ELR (cell line): ENCODE data around the gene SMIM24.
A peak's percentile ranks its signal among the peaks of the same experiment; 100 is the strongest.

Experiments
- DNase-seq: peaks from one replicate; pipeline ENCODE4 v3.0.0-alpha.2; 2015; ENCODE audit warnings: low read depth

Gene SMIM24

DNA sequence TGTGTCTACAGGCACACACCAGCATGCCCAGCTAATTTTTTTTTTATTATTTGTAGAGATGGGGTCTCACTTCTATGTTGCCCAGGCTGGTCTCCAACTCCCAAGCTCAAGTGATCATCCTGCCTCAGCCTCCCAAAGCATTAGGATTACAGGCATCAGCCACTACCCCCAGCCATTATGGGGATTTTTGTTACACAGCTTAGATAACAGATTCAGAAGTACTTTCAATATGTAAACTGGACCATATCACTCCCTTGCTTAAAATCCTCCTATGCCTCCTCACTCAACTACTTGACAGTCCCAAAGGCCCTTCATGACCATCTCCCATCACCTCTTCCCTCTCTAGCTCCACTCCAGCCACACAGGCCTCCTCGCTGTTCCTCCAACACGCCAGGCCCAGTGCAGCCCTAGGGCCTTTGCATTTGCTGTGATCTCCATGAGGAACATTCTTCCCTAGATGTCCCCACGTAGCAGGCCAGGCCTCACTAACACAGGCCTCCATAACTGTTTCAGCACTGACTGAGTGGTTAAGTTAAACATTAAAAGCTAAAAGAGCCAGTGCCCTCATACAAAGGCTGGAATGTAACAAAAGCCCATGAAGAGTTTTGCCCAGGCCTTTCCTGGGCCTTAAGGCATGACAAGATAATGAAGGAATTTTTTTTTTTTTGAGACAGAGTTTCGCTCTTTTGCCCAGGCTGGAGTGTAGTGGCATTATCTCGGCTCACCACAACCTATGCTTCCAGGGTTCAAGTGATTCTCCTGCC, 17.6 kb upstream of the SMIM24 start:
- no peak for DNase-seq

DNA sequence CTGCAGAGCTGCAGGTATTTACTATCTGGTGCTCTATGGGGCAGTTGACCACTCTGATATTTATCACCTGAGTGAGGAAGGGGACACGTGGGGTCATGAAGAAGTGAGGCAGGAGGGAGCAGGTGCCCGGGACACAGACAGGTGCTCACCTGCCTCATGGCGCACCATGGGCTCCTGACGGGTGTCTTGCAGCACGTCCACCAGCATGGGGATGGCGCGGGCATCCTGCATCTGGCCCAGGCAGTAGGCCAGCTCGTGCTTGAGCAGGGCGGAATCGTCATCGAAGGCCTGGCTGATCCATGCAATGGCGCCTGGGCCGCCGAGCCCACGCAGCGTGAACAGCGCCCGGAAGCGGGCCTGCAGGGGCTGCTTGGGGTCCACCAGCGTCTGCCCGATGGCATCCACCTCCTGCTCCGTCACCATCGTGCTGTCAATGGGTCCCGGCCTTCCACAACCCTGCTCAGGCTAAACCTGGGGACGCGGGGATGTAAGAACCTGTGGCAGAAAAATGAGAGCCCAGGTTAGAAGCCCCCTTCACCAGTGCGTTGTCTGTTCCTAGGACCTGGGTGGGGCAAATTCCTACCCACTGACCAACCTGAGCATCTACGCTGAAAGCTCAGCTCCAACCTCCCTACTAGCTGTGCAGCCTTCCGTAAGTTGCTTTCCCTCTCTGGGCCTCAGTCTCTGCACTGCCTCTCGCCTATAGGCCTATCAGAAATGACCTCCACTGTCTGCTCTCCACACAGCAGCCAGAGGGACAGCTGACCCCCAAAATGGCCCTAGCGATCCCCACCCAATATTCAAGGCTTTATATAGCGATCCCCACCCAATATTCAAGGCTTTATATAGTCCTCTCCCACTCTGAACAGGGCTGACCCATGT, 16.3 kb upstream of the SMIM24 start:
- DNase-seq: no peak

DNA sequence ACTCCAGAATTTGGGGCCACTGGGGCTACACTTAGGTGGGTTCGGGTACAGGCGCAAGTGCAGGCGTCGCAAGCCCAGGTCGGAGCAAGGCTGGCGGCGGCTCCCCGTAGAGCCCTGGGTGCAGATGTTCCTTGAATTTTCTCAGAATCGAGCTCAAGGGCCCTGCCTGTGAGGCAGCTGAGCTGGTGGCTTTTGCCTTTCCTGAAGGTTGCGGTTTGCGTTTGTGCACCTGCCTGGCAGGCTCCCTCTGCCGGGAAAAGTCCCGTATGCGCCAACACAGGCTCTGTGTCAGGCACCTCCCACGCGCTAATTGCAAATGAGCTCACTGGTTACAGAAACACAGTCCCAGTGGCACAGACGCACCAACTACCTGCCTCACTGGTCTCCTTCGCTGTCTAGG, 14.2 kb upstream of the SMIM24 start:
- no peak for DNase-seq

DNA sequence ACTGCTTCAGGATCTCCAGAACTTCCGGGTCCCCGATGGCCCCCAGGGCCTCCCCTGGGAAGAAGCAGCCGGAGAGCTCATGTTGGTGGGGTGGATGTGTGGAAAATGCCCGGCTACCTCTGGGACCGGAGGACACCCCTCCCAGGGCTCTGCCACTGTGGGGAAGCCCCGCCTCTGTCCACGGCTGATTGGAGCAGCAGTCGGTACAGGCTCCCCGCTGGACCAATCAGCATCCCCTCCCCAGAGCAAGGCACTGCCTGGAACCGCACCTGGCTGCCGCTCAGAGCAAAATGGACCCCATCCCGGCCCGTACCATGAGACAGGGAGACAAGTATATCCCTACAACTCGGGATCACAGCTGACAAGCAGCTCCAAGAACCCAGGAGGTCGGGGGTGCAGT, 13.7 kb upstream of the SMIM24 start:
- DNase-seq: no peak

DNA sequence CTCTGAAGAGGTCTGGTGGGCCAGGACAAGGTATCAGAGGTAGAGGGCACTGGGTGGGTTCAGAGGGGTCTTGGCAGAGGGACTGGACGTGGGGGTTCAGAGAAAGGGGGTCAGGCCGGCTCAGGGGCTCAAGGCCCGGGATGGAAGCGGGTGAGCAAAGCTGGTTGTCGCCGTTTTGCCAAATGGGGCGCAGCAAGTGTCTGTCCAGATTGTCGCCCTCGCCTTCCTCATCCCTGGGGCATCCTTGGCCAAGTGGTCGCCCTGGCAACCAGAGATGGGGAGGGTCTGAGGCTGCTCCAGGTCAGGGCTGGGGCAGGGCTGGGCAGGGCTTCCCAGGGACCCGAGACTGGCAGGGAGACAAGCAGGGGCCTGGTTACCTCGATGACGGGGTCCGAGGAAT, 13.3 kb upstream of the SMIM24 start:
- no peak for DNase-seq

DNA sequence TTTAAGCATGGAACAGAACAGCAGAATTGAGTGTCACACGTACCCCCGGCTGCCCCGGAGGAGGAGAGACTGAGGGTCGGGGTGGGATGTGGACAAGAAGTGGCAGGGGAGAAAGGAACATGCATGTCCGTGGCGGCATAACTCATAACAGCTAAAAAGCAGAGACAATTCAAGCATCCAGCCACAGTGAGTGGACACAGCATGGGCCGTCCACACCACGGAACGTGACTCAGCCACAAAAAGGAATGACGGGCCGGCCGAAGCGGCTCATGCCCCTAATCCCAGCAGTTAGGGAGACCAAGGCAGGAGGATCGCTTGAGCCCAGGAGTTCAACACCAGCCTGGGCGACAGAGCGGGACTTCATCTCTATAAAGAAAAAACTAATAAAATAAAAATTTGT, 12.6 kb upstream of the SMIM24 start:
- DNase-seq: no peak

DNA sequence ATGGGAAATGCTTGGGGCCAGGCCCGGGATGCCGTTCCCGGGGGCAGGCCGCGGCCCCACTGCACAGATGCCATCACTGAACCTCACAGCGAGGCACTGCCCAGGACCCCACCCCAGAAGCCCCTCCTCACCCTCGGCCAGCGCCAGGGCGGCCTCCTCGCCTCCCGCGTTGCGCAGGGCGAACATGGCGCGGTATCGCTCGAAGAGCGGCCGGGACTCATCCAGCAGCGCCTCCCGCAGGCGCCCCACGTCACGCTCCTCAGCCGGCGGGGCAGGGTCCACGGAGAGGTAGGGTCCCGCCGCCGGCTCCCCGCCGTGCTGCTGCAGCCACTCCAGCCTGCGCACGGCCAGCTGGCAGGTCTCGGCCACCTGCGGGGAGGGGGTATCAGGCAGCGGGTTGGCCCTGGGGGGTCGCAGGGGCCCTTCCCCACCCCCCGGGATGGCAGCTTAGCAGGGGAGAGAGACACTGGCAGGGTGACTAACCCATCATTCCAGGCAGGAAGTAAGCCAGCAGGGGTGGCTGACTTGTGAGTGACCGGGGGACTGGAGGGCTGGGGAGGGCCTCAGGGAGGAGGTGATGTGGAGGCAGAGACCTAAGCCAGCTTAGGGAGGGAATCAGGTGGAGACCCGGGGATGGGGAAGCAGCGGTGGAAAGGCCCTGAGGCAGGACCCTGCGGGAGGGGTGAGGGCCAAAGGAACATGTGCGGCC, 12.0 kb upstream of the SMIM24 start:
- DNase-seq: no peak

DNA sequence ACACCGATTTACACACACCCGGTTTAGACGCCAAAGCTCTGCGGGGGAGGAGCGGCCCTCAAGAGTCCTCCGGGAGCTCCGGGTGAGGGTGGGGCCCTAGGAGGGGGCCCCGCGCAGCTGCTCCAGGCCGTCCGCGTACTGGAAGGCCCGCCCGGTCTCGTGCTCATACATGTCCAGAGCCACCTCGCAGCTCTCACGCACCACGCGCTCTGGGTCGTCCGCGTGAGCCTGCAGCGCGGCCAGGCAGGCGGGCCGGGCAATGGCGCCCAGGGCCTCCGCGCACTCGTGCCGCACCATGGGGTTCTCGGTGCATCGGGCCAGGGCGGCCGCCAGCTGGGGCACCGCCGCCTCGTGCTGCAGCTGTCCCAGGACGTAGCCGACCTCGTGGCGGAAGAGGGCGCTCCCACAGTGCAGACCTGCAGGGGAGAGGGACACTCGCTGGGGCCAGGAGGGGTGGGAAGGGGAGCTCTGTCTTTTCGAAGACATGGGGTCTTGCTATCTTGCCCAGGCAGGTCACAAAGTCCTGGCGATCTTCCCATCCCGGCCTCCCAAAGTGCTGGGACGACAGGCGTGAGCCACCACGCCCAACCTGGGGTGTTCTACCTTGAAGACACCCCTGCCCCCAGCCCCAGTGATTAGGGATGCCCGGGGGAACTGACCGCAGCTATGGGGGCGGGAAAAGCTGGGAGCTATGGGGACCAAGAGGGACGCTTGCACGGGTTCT, 11.2 kb upstream of the SMIM24 start:
- no peak for DNase-seq

DNA sequence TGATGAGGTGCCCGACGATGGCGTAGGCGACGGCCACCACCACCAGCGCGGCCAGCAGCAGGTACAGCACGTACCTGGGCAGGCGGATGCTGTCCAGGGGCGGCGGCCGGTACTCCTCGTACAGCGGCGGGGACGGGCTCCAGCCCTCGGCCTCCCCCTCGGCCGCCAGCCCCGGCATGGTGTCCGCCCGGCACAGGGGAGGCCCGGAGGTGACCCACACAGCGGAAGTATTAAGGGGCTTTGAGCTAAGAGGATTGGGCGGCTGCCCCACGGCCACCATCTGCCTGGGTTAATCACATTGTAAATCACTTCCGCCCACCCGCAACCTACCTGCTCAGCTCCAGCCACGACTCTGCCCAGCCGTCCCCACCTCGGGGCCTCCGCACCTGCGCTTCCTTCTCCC, 2.9 kb upstream of the SMIM24 start, which contains the start of gene SMIM44:
SMIM44 (minus strand) TSS at position 216 of the 403 bp plus-strand sequence; CDS start at position 178, 38 bp downstream.
- no peak for DNase-seq

DNA sequence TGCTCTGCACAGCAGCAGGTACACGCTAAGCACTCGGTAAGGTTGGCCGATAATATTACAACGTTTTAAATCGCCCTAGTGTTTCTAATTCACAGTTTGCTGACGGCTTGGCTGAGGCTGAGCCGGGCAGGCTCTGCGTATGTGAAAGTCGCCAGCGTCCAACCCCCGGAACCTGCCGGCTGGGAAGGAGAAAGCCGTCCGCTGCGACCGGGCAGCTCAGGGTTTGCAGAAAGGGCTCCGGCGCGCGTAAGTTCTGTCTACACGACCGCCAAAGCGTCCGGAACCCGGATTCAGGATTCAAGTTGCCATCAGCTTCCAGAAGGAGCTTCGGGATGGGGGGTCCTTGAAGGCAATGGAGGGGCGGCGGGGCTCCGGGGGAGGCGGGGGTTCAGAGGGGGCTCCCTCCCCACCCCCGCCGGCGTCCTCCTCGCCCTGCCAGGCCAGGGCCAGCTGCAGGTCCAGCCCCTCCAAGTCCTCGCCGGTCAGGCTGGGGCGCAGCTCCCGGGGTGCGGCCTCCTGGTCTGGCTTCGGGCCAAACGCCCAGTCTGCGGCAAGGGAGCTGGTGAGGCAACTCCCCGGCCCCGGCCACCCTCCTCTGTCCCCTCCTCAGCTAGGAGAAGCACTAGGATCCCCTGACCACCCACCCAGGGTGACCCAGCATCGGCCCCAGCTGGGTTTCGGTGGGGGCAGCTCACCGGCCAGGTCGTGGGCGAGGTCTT, 2.3 kb upstream of the SMIM24 start:
- no peak for DNase-seq

DNA sequence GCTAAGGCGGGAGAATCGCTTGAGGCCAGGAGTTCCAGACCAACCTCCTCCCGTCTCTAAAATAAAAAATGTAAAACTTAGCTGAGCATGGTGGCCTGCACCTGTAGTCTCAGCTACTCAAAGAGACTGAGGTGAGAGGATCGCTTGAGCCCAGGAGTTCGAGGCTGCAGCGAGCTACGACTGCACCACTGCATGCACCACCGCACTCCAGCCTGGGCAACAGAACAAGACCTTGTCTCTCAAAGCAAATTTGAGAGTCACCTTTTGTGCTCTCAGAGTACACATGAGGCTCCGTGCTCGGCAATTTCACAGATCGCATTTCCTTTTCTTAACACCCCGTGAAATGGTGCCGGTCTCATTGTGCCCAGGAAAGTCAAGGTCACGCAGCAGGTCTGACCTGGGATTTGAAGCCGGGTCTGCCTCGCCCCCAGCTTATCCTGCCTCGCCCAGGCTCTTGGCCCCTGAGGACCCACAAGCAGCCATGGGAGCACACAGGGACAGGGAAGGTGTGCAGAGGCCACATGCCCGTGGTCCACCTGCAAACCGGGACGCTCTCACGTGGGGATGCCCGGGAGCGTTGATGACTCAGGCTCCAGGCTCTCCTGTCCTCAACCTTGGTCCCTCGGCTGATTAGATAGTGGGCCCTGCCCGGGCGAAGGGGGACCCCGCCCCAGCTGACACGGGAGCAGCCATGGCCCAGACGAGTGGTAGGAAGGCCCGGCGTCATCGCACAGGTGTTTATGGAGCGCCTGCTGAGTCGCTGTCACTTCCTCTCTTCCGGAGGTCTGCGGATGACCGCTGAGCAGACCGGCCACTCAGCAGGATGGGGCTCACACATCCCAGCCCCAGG, 1.1 kb upstream of the SMIM24 start:
- no peak for DNase-seq

DNA sequence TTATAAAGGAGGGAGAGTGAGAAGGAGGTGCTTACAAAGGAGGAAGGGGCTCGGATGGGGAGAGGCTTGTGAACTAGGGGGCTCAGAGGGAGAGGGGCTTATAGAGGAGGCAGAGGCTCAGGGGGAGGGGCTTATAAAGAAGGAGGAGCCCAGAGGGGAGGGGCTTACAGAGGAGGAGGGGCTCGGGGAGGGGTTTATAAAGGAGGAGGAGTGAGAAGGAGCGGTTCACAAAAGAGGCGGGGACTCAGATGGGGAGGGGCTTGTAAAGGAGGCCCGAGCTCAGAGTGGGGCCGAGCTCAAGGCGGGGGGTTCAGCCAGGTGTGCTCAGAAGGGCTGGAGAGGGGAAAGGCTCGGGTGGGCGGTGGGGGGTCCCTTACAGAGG, 500 bp downstream of the SMIM24 start:
- peak; percentile 50 for DNase-seq

DNA sequence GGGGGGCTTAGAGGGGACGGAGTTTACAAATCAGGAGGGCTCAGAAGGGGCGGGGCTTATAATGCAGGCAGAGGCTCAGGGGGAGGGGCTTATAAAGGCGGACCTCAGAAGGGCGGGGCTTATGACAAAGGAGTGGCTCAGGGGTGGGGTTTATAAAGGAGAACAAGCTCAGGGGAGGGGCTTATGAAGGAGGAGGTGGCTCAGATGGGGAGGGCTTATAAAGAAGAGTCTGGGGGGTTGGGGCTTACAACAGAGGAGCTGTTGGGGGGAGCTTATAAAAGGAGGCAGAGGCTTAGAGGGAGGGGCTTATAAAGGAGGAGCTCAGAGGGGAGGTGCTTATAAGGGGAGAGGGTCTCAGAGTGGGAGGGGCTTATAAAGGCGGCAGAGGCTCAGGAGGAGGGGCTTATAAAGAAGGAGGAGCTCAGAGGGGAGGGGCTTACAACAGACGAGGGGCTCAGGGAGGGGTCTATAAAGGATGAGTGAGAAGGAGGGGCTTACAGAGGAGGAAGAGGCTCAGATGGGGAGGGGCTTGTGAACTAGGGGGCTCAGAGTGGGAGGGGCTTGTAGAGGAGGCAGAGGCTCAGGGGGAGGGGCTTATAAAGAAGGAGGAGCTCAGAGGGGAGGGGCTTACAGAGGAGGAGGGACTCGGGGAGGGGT, 1.0 kb downstream of the SMIM24 start:
- DNase-seq: peak; percentile 63

DNA sequence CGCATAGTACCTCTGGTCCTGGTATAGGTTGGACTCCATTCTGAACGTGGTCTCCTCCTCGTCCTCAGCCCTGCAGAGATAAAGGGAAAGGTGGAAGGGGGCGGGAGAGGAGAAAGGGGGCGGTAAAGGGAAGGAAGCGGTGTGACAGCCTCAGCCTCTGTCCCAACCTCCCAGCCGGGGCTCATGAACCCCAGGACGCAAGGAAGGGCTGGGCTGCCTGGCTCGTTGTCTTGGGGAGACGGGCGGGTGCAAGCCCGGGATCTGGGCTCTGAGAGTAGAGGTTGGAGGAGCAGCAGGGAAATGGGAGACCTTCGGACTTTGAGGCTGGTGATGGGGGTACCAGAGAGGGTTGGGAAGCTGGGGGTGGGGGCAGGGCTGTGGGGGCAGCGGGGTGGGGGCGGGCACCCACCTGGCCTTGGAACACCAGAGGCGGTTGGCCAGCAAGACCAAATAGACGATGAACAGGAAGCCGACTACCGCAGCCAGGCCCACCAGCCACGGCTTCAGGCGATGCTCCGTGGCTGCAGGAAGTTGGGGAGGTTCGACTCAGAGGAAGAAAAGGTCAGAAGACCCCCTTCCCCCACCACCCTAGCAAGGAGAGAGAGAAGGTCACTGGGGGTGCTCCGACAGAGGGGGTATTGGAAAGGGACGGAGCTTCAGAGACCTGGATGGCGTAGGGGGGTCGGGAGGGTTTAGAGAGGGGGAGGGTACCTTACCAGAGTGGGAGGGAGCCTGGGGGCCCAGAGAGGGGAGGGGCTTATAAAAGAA, 1.7 kb downstream of the SMIM24 start:
- no peak for DNase-seq

DNA sequence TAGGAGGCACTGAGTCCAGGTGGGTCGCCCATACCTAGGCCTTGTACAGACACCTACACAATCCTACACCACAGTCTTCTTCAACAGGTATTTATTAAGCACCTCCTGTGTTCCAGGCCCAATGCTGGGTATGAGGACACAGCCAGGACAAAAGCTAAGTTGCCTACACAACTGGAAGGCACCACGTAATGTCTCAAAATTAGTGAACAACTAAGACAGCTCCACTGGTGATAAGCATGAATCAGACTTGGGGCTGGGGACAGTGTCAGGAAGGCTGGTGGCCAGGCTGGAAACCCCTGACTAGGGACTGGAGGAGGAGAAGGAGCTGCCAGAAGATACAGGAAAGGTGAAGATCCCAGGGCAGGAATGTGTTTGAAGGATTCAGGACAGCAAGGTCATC, 2.4 kb downstream of the SMIM24 start:
- DNase-seq: no peak

DNA sequence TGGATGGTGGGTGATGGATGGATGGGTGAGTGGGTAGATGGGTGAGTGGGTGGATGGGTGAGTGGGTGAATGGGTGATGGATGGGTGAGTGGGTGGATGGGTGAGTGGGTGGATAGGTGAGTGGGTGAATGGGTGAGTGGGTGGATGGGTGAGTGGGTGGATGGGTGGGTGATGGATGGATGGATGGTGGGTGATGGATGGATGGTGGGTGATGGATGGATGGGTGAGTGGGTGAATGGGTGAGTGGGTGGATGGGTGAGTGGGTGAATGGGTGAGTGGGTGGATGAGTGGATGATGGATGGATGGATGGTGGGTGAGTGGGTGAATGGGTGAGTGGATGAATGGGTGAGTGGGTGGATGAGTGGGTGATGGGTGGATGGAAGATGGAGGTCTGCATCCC, 2.8 kb downstream of the SMIM24 start:
- DNase-seq: no peak

DNA sequence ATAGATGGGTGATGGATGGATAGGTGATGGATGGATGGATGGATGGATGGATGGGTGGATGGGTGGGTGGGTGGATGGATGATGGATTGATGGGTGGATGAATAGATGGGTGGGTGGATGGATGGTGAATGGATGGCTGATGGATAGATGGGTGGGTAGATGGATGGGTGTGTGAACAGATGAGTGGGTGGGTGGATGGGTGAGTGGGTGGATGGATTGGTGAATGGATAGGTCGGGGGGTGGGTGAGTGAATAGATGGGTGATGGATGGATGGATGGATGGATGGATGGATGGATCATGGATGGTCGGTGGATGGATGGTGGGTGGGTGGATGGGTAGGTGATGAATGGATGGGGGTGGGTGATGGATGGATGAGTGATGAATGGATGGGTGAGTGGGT, 3.5 kb downstream of the SMIM24 start:
- DNase-seq: no peak

DNA sequence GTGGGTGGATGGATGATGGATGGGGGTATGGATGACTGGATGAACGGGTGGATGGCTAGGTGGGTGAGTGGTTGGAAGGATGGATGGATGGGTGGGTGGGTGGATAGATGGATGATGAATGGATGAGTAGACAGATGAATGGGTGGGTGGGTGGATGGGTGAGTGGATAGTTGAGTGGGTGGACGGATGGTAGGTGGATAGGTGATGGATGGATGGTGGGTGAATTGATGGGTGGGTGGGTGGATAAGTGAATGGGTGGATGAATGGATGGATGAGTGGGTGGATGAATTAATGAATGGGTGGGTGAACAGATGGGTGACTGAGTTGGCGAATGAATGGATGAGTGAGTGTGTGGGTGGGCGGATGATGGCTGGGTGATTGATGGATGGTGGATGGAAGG, 4.9 kb downstream of the SMIM24 start:
- DNase-seq: no peak

DNA sequence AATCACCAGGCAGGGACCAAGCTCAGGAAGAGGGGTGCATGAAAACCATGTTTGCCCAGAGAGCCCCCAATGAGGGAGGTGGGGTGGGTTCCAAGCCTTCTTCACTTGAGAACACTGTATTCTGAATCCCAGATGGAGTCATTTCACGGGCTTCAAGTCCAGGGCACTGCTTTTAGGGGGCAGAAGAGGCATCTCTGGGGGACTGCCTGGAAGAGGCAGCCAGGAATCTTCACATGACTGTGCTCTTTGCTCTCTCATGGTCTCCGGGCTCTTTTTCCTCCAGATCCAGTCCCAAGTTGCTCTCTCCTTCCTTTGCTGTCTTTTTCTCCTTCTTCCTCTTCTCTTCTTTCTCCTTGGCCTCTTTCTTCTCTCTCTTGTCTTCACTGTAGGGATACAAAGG, 5.7 kb downstream of the SMIM24 start:
- no peak for DNase-seq
